ENCODE measurements around the gene ST6GALNAC6. TPM values are rescaled to one million over a fixed set of nuclear protein-coding genes. Genes with fewer than 3 reads are reported as not detected.

The ST6GALNAC6 gene
- total and polyA plus RNA-seq, 2 of the 4 experiments (the other 2 are of a cell fraction): 35.7 to 48.6 TPM

DNA sequence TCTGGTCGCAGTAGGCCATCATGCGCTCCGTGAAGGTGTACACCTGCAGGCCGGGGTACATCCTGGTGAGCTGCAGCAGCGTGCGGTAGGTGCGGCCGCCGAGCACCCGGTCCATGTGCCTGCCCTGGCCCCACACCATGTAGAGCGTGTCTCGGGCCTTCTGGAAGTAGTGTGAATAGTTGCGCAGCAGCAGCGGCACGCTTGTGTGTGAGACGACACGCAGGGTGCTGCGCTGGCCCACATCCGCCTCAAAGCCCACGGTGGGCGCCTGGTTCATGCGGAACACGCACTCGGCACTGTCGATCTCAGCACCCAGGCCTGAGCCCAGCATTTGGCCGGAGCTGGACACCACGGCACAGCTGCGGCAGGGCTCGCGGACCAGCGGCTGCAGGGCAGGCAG is 12.9 kb upstream of the ST6GALNAC6 start:
- POLR2A ChIA-PET (ENCODE audit: unreplicated experiment): no interaction called here
- no peak for TF ChIP-seq MAZ (IDR thresholded peaks at IDR 0.05; ENCODE audit: borderline replicate concordance, low read depth, low read length)
- no peak for TF ChIP-seq BHLHE40 (IDR thresholded peaks at IDR 0.05; ENCODE audit: low read depth, low read length)
- dilution Hi-C loops (cut with HindIII; ENCODE audit: low sequenced_read_pairs, unreplicated experiment) (no loop called here), in situ Hi-C loops (cut with MboI; ENCODE audit: low sequenced_read_pairs) (no loop called here), intact Hi-C loops (cut with micrococcal nuclease) (loop anchor here (10.0 kb wide), 1 partner anchor 297 kb away; the partner anchor contains the start of gene STXBP1)
- Histone ChIP-seq H3K27me3 (ENCODE audit: control insufficient read depth, insufficient read depth, low read length) (no peaks in the 10 kb centered on the region), H3K18ac (ENCODE audit: low read depth, low read length) (no peak overlapping the region), H2AFZ (replicated peaks; ENCODE audit: low read length, poor library complexity) (peak overlapping the region; percentile 11), H3K4me1 (ENCODE audit: control insufficient read depth, insufficient read depth, low read length) (peaks cover 12% of the 10 kb centered on the region), H4K91ac (ENCODE audit: insufficient read depth, low read depth, low read length) (no peak overlapping the region), H3K14ac (replicated peaks; ENCODE audit: low read depth, low read length) (no peak overlapping the region), H3K4ac (ENCODE audit: low read depth, low read length) (no peak overlapping the region), H2BK15ac (ENCODE audit: low read depth, low read length) (no peak overlapping the region), H3K79me1 (ENCODE audit: low read depth in 1 of 2, low read length in 2 of 2) (peaks cover 4 to 26% of the 10 kb centered on the region in 2 experiments), H3K9me3 (ENCODE audit: control insufficient read depth, insufficient read depth, low read length) (no peaks in the 10 kb centered on the region), H3K9me1 (ENCODE audit: insufficient read depth, low read length) (peaks cover 2% of the 10 kb centered on the region; the same call in 1 of the 2 replicates), H2BK20ac (ENCODE audit: low read depth, low read length) (no peak overlapping the region), H2BK120ac (ENCODE audit: low read depth, low read length) (no peak overlapping the region), H3K36me3 (ENCODE audit: control insufficient read depth, insufficient read depth, low read length) (peaks cover 31% of the 10 kb centered on the region), H3K56ac (ENCODE audit: extremely low read depth, insufficient read depth, low read length) (no peak overlapping the region), H2AK5ac (ENCODE audit: low read depth, low read length) (no peak overlapping the region), H2AK9ac (replicated peaks; ENCODE audit: low read depth, low read length, poor library complexity) (no peak overlapping the region), H4K8ac (ENCODE audit: low read depth in 2 of 2, low read length in 2 of 2) (no peak overlapping the region), H3K9ac (ENCODE audit: low read depth, low read length) (no peak overlapping the region), H2BK5ac (ENCODE audit: low read depth, low read length, poor library complexity, severe bottlenecking) (no peak overlapping the region), H4K20me1 (ENCODE audit: insufficient read depth, low read length) (0 out of 2 replicates have a peak, but pooled peaks cover 4% of the 10 kb centered on the region), H3K23ac (ENCODE audit: low read depth, low read length) (no peak overlapping the region), H3K4me2 (ENCODE audit: low read depth, low read length) (no peak overlapping the region), H3K27ac (ENCODE audit: insufficient read depth, low read length) (no peak overlapping the region), H3K4me3 (ENCODE audit: insufficient read depth, low read depth, low read length) (no peak overlapping the region), H4K5ac (ENCODE audit: low read depth, low read length) (no peak overlapping the region)
- ATAC-seq (ENCODE audit: low read depth) (no peak), DNase-seq (no peak)
- WGBS, 2 experiments (ENCODE audit: extremely low coverage in 2 of 2, insufficient read length in 1 of 2): 98% methylated on average over 24 of the region's 31 CpGs; no CpG with 5 or more reads in 1 of the 2 experiments
- CTCF ChIA-PET: interaction anchor here (0.8 kb wide), 1 partner anchor 10 kb away, joined by 3 read pairs; no protein-coding TSS in a partner anchor
- BruUV-seq (replicated peaks): no TSS peak

Data from IMR-90 (cell line).